Activated B cell treated with CpG ODN at 0.5 μM for 24 hours (primary cell): ENCODE data around the gene LDAF1. TPM values are rescaled to one million over a fixed set of nuclear protein-coding genes. Genes with fewer than 3 reads are reported as not detected.

Source experiments
- ATAC-seq: fragments of 200-7000 bp; cut with Tn5 transposase; one replicate; pipeline ENCODE4 v1.10.0; 2021; ENCODE audit warnings: low read depth, mild to moderate bottlenecking, moderate library complexity
- CTCF ChIA-PET: fragments of 350-600 bp; sonication (Branson Sonifier 250); formaldehyde crosslinking; loops from one replicate; lab custom pipeline; 2021; ENCODE audit warnings: antibody characterized with exemption; lab: Charles Lee
- POLR2A ChIA-PET: fragments of 350-600 bp; sonication (Branson Sonifier 250); formaldehyde crosslinking; loops from one replicate; lab custom pipeline; 2021; ENCODE audit warnings: antibody characterized with exemption; lab: Charles Lee
- DNase-seq: peaks from one replicate; pipeline ENCODE4 v3.0.0; 2022
- H3K27ac Mint-ChIP-seq: one replicate; pipeline ENCODE4 v1.8.0; 2020; ENCODE audit warnings: mixed read lengths
- H3K27me3 Mint-ChIP-seq: one replicate; pipeline ENCODE4 v1.8.0; 2021; ENCODE audit warnings: mixed read lengths
- H3K36me3 Mint-ChIP-seq: one replicate; pipeline ENCODE4 v1.8.0; 2021; ENCODE audit warnings: low read depth, mixed read lengths
- H3K4me1 Mint-ChIP-seq: one replicate; pipeline ENCODE4 v1.8.0; 2021; ENCODE audit warnings: mixed read lengths
- H3K4me3 Mint-ChIP-seq: one replicate; pipeline ENCODE4 v1.8.0; 2020; ENCODE audit warnings: mild to moderate bottlenecking, mixed read lengths
- H3K9me3 Mint-ChIP-seq: one replicate; pipeline ENCODE4 v1.8.0; 2020; ENCODE audit warnings: mixed read lengths
- CTCF ChIP-seq: fragments of 200-600 bp; IDR thresholded peaks from one replicate; pipeline ENCODE4 v1.8.0; 2022; ENCODE audit warnings: antibody characterized with exemption, mild to moderate bottlenecking
- intact Hi-C: fragments of 100-400 bp; cut with micrococcal nuclease; formaldehyde crosslinking; loops from one replicate; pipeline ENCODE4 v1.15.1; 2024
- total RNA-seq: library from RNA; stranded (reverse); gene quantifications from 2 replicates; pipeline ENCODE4 v1.2.3, GENCODE V29; 2022

The LDAF1 gene
- total RNA-seq, 1 donor from 2014 or later: 17.2 TPM

DNA sequence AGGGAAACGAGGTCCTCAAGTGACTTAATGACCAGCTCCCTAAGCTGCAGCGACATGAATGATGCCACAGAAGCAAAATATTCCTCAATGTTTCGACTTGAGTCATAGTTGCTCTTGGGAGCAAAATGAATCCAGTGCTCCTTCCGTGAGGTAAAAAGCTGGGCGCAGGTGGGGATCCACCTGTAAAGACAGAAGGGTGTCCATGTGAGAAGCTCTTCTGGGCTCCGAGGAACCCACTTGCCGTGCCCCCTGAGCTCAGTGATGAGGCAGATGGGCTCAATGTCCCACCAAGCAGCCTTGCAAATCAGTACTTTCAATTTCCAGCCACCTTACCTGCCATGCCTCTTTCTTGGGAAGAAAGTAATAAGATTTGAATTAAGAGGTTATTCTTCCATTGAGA is 33.3 kb upstream of the LDAF1 start:
- ChIA-PET CTCF (no interaction called here), POLR2A (no interaction called here)
- Mint-ChIP-seq H3K9me3 (no peaks in the 10 kb centered on the region), H3K27me3 (no peaks in the 10 kb centered on the region), H3K4me1 (no peaks in the 10 kb centered on the region), H3K4me3 (no peak overlapping the region), H3K27ac (no peak overlapping the region), H3K36me3 (peaks cover 10% of the 10 kb centered on the region)
- no peak for DNase-seq
- ATAC-seq: no peak
- no peak for TF ChIP-seq CTCF
- intact Hi-C loops: no loop called here

GRCh38 chr16:21126518-21126917 is 32.0 kb upstream of the LDAF1 start:
- ChIA-PET POLR2A (no interaction called here), CTCF (no interaction called here)
- Mint-ChIP-seq H3K36me3 (peaks cover 4% of the 10 kb centered on the region), H3K9me3 (no peaks in the 10 kb centered on the region), H3K4me1 (no peaks in the 10 kb centered on the region), H3K27me3 (no peaks in the 10 kb centered on the region), H3K27ac (no peak overlapping the region), H3K4me3 (no peak overlapping the region)
- no peak for ATAC-seq
- TF ChIP-seq CTCF: no peak
- DNase-seq: no peak
- intact Hi-C loops: no loop called here

GRCh38 chr16:21128991-21129390 is 29.5 kb upstream of the LDAF1 start:
- ChIA-PET CTCF (no interaction called here), POLR2A (no interaction called here)
- no peak for DNase-seq
- Mint-ChIP-seq H3K9me3 (no peaks in the 10 kb centered on the region), H3K4me3 (no peak overlapping the region), H3K4me1 (no peaks in the 10 kb centered on the region), H3K27me3 (no peaks in the 10 kb centered on the region), H3K27ac (no peak overlapping the region), H3K36me3 (peaks cover 4% of the 10 kb centered on the region)
- no peak for TF ChIP-seq CTCF
- intact Hi-C loops: no loop called here
- ATAC-seq: no peak

- POLR2A ChIA-PET: no interaction called here
- ATAC-seq (no peak), DNase-seq (no peak)
- Mint-ChIP-seq H3K4me1 (no peaks in the 10 kb centered on the region), H3K27me3 (no peaks in the 10 kb centered on the region), H3K27ac (no peak overlapping the region), H3K9me3 (no peaks in the 10 kb centered on the region), H3K36me3 (no peaks in the 10 kb centered on the region), H3K4me3 (no peak overlapping the region)
- CTCF ChIA-PET: no interaction called here
- intact Hi-C loops: no loop called here
- no peak for TF ChIP-seq CTCF
Observed at GRCh38 chr16:21130811-21131210, 27.7 kb upstream of the LDAF1 start.

- no peaks in the 10 kb centered on the region for H3K27me3 Mint-ChIP-seq
- ChIA-PET POLR2A (no interaction called here), CTCF (no interaction called here)
- intact Hi-C loops: no loop called here
- no peak for DNase-seq
- no peaks in the 10 kb centered on the region for H3K36me3 Mint-ChIP-seq
- H3K4me1 Mint-ChIP-seq: no peaks in the 10 kb centered on the region
- H3K9me3 Mint-ChIP-seq: no peaks in the 10 kb centered on the region
- H3K27ac Mint-ChIP-seq: no peak overlapping the region
- no peak for ATAC-seq
- no peak for TF ChIP-seq CTCF
- H3K4me3 Mint-ChIP-seq: no peak overlapping the region
Observed at GRCh38 chr16:21134053-21134452, 24.4 kb upstream of the LDAF1 start.
